Central memory CD8-positive, alpha-beta T cell (primary cell): Measurements from ENCODE around the gene H6PD.

ENCODE experiments used
- ATAC-seq: fragments of 150-1000 bp; cut with Tn5 transposase; replicated peaks from 2 replicates; pipeline ENCODE4 v1.10.0; 2022; ENCODE audit warnings: mild to moderate bottlenecking, moderate FRiP score, moderate number of reproducible peaks; ENCODE audit not compliant: poor library complexity, severe bottlenecking; ENCODE audit errors: extremely low read depth
- DNase-seq, 2 donors: peaks; one replicate each; pipeline ENCODE4 v3.0.0; 2021; ENCODE audit warnings: low spot score in 2 of 2
- H3K27ac Mint-ChIP-seq: one replicate; pipeline ENCODE4 v1.8.0; 2022; ENCODE audit warnings: low read depth, mild to moderate bottlenecking, moderate library complexity, mixed read lengths
- H3K27me3 Mint-ChIP-seq: one replicate; pipeline ENCODE4 v1.8.0; 2022; ENCODE audit warnings: mixed read lengths
- H3K36me3 Mint-ChIP-seq: one replicate; pipeline ENCODE4 v1.8.0; 2022; ENCODE audit warnings: mild to moderate bottlenecking, moderate library complexity, mixed read lengths; ENCODE audit not compliant: insufficient read depth
- H3K4me1 Mint-ChIP-seq: one replicate; pipeline ENCODE4 v1.8.0; 2022; ENCODE audit warnings: mixed read lengths
- H3K4me3 Mint-ChIP-seq: one replicate; pipeline ENCODE4 v1.8.0; 2022; ENCODE audit warnings: mild to moderate bottlenecking, moderate library complexity, mixed read lengths
- H3K9me3 Mint-ChIP-seq: one replicate; pipeline ENCODE4 v1.8.0; 2022; ENCODE audit warnings: mixed read lengths

H6PD gene

DNA sequence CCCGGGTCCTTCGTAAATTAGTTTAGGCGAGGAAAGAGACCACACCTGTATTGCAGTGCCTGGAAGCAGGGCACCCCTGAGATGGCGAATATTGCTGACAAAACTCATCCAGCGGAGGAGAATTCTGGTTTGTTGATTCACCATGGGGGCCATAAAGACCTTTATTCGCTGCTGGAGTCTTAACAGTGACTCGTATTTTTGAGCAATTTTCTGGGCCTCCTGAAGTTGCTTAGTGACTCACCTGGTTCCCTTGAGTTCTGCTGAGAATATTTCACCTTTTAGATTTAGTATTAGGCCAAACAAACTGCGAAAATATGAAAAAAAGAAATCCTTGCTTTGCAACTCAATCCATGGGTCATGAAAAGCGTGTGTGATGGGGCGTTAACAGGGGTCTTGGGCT, 20.6 kb upstream of the H6PD start:
- Mint-ChIP-seq H3K4me1 (no peaks in the 10 kb centered on the region), H3K36me3 (no peaks in the 10 kb centered on the region), H3K27me3 (peaks cover 35% of the 10 kb centered on the region), H3K9me3 (no peaks in the 10 kb centered on the region), H3K27ac (no peak overlapping the region), H3K4me3 (no peak overlapping the region)
- ATAC-seq (no peak), DNase-seq (no peak)

DNA sequence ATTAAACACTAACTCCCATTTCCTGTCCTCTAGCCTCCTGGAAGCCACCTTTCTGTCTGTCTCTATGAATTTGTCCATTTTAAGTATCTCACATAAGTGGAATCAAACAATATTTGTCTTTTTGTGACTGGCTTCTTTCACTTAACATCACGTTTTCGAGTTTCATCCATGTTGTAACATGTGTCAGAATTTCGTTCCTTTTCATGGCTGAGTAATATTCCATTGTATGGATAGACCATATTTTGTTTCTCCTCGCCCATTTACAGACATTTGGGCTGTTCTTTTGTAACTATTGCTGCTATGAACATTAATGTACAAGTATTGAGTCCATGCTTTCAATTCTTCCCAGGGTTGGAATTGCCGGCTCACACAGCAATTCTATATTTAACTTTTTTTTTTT, 15.7 kb upstream of the H6PD start:
- Mint-ChIP-seq H3K4me3 (no peak overlapping the region), H3K27ac (no peak overlapping the region), H3K9me3 (no peaks in the 10 kb centered on the region), H3K36me3 (no peaks in the 10 kb centered on the region), H3K4me1 (no peaks in the 10 kb centered on the region), H3K27me3 (peaks cover 9% of the 10 kb centered on the region)
- no peak for DNase-seq
- ATAC-seq: no peak

DNA sequence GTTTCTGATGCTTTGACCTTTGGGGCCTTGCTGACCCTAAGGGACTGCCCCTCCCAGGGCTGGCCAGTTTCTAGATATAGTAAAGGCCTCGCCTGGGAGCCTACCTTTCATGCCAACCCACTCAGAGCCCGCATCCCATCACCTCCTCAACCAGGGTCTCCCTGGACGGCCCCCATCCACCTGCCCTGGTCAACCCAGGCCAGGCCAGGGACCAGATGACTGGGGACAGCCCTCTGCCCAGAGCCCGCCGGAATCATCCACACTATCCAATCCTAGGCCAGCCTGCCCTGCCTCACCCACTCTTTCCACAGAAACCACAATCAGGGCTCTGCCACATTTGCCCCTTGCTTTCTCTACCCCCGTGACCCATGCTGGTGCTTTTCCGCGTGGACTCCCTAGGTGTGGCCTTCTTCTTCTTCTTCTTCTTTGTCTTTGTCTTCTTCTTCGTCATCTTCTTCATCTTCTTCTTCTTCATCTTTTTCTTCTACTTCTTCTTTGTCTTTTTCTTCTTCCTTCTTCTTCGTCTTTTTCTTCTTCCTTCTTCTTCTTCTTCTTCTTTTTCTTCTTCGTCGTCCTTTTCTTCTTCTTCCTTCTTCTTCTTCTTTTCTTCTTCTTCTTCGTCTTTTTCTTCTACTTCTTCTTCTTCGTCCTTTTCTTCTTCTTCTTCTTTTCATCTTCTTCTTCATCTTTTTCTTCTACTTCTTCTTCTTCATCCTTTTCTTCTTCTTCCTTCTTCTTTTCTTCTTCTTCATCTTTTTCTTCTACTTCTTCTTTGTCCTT, 11.5 kb upstream of the H6PD start:
- H3K4me1 Mint-ChIP-seq: no peaks in the 10 kb centered on the region
- ATAC-seq: no peak
- DNase-seq: no peak
- H3K36me3 Mint-ChIP-seq: no peaks in the 10 kb centered on the region
- peak overlapping the region; percentile 33 for H3K27ac Mint-ChIP-seq
- peaks cover 10% of the 10 kb centered on the region for H3K27me3 Mint-ChIP-seq
- H3K4me3 Mint-ChIP-seq: no peak overlapping the region
- no peaks in the 10 kb centered on the region for H3K9me3 Mint-ChIP-seq

DNA sequence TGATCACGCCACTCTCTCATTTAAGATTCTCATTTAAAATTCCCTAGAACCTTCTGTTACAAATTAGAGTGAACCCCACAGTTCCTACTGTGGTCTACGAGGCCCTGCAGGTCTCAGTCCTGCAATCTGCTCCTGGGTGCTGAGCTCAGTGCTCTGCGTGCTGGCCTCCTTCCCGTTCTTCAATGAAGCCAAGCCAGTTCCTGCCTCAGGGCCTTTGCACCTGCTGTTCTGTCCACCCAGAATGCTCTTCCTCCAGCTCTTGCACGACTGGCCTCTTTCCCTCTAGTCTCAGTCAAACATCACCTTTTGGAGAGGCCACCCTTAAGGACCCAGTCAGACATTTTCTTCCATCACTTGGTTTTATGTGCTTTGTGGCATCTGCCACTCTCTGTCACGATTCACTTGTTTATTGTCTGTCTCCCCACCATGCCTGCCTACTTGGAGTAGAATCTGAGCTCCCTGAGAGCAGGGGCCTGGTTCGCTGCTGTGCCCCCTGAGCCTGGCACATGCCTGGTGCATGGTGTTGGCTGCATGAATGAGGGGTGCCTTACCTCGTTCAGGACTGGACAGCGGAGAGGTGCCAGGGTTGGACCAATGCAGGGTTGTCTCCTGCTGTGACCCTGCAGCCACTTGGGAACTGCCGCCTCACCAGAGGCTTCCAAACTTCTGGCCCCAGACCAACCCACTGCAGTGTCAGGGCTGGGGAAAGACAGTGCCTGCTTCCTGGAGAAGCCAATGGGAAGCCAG, 9.7 kb upstream of the H6PD start:
- H3K9me3 Mint-ChIP-seq: no peaks in the 10 kb centered on the region
- no peak overlapping the region for H3K27ac Mint-ChIP-seq
- H3K36me3 Mint-ChIP-seq: no peaks in the 10 kb centered on the region
- H3K27me3 Mint-ChIP-seq: peaks cover 10% of the 10 kb centered on the region
- DNase-seq: no peak
- no peak for ATAC-seq
- H3K4me1 Mint-ChIP-seq: no peaks in the 10 kb centered on the region
- no peak overlapping the region for H3K4me3 Mint-ChIP-seq

DNA sequence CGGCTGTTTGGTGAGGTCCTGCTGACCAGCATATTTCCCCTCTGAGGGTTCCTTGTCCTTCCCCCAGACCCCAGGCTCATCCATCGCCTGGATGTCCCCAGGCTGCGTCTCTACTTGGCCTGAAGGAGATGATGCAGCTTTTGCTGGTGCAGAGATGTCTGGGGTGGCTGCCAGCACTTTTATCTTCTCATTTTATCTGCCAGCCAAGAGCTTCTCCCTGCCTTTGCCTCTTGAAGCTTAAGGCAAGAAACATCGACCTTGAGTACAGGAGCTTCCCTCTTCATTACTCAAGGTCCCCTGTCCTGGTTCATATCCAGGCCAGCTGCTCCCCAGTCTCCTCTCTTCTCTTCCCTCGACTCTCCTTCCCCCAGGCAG, 9.2 kb upstream of the H6PD start:
- peaks cover 10% of the 10 kb centered on the region for H3K27me3 Mint-ChIP-seq
- H3K36me3 Mint-ChIP-seq: no peaks in the 10 kb centered on the region
- no peak overlapping the region for H3K4me3 Mint-ChIP-seq
- no peaks in the 10 kb centered on the region for H3K4me1 Mint-ChIP-seq
- no peaks in the 10 kb centered on the region for H3K9me3 Mint-ChIP-seq
- no peak overlapping the region for H3K27ac Mint-ChIP-seq
- ATAC-seq (no peak), DNase-seq (no peak)

DNA sequence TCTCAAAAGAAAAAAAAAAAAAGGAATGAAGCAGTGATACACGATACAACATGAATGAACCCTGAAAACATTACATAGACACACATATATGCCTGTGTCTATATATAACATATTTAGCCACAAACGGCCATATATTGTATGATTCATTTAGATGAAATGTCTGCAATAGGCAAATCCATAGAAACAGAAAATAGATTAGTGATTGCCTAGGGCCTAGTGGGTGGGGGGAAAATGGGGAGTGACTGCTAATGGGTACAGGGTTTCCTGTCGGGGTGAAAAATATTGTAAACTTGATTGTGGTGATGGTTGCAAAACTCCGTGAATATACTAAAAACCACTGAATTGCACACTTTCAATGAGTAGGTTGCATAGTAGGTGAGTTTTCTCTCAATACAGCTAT, 6.0 kb upstream of the H6PD start:
- no peaks in the 10 kb centered on the region for H3K4me1 Mint-ChIP-seq
- DNase-seq (no peak), ATAC-seq (no peak)
- H3K9me3 Mint-ChIP-seq: no peaks in the 10 kb centered on the region
- H3K4me3 Mint-ChIP-seq: no peak overlapping the region
- H3K27ac Mint-ChIP-seq: no peak overlapping the region
- peaks cover 10% of the 10 kb centered on the region for H3K27me3 Mint-ChIP-seq
- H3K36me3 Mint-ChIP-seq: no peaks in the 10 kb centered on the region

DNA sequence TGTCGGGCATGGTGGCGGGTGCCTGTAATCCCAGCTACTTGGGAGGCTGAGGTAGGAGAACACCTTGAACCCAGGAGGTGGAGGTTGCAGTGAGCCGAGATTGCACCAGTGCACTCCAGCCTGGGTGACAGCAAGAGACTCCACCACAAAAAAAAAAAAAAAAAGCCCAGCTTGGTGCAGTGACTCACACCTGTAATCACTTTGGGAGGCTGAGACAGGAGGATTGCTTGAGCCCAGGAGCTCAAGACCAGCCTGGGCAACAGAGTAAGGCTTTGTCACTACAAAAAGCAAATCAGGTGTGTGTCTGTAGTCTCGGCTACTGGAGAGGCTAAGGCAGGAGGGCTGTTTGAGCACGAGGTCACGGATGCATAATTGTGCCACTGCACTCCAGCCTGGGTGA, 5.0 kb upstream of the H6PD start:
- H3K27ac Mint-ChIP-seq: no peak overlapping the region
- peaks cover 10% of the 10 kb centered on the region for H3K27me3 Mint-ChIP-seq
- DNase-seq: no peak
- peaks cover 7% of the 10 kb centered on the region for H3K4me1 Mint-ChIP-seq
- no peak overlapping the region for H3K4me3 Mint-ChIP-seq
- H3K9me3 Mint-ChIP-seq: no peaks in the 10 kb centered on the region
- H3K36me3 Mint-ChIP-seq: peaks cover 2% of the 10 kb centered on the region
- no peak for ATAC-seq

DNA sequence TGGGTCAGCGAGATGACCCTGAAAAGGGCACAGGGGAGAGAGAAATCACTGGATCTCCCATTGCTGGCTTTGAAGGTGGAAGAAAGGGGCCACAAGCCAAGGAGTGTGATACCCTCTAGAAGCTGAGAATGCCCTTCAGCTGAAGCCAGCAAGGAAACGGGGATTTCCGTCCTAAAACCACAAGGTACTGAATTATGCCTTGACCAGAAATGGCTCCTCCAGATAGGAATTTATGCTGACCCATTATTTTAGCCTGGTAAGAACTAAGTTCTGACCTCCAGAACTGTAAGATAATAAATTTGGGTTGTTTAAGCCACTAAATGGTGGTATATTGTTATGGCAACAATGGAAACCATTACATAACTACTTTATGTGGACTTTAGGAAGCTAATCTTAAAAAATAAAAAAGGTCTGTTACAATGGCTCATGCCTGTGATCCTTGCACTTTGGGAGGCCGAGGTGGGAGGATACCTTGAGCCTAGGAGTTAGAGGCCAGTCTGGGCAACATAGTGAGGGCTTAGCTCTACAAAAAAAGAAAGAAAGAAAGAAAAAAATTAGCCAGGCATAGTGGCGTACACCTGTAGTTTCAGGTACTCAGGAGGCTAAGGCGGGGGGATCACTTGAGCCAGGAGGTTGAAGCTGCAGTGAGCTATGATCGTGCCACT, 3.6 kb upstream of the H6PD start:
- Mint-ChIP-seq H3K4me1 (peaks cover 7% of the 10 kb centered on the region), H3K36me3 (peaks cover 2% of the 10 kb centered on the region), H3K9me3 (no peaks in the 10 kb centered on the region), H3K4me3 (no peak overlapping the region), H3K27me3 (peaks cover 2% of the 10 kb centered on the region), H3K27ac (no peak overlapping the region)
- ATAC-seq (no peak), DNase-seq (no peak)

DNA sequence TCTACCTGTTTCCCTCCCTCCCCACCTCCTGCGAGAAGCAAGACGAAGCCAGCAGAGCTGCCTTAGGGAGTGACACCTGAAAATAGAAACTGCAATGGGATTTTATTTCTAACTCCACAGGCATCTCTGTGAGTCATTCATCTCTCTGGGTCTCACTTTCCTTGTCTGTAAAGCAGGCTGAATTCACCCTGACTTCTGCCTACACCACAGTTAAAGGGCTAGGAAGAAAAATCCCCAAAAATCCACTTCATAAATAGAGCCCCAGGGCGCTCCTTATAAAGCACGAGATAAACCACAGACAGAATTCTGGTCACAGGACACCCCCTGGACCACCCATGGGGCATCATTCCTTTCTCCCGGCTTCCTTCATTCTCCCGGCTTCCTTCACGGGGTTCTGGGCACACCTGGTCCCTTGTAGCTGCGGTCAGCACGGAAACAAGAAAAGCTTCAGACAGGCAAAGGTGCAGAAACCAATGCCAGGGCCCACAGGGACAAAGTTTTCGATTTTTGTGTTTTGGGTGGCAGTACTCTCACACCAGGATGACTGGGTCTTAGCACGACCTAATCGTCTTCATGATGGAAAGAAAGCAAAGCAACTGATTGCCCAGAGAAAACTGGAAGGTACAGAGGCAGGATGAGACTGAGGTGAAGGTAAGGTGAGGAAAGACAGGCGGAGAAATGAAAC, 2.8 kb upstream of the H6PD start:
- peaks cover 7% of the 10 kb centered on the region for H3K4me1 Mint-ChIP-seq
- DNase-seq (no peak), ATAC-seq (no peak)
- H3K9me3 Mint-ChIP-seq: no peaks in the 10 kb centered on the region
- no peaks in the 10 kb centered on the region for H3K27me3 Mint-ChIP-seq
- H3K27ac Mint-ChIP-seq: no peak overlapping the region
- H3K4me3 Mint-ChIP-seq: no peak overlapping the region
- H3K36me3 Mint-ChIP-seq: peaks cover 2% of the 10 kb centered on the region

DNA sequence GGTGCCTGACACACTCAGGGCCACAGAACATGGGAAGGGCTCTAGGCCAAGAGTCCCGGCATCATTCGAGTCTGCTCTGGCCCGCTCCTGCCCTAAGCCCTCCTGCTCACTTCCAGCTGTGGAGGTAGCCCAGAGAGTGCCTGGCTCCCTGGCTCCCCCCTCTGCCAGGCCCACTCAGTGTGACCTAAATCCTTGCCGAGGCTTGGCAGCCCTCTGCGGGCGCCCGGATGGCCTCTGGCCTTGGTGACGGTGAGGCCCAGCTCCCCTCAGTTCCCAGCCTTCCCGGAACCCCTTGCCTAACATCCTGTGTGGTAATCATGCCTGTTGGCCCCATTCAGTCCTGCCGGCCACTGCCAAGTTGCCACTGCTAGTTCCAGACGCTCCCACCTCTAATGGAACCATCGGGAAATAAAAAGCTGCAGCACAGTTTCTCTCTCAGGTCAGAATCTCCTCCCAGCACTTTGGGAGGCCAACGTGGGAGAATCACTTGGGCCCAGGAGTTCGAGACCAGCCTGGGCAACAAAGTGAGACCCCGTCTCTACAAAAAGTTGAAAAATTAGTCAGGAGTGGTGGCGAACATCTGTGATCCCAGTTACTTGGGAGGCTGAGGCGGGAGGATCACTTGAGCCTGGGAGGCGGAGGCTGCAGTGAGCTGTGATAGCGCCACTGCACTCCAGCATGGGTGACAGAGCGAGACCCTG, 1.2 kb upstream of the H6PD start:
- H3K27me3 Mint-ChIP-seq: no peaks in the 10 kb centered on the region
- ATAC-seq: no peak
- no peak for DNase-seq
- H3K36me3 Mint-ChIP-seq: peaks cover 2% of the 10 kb centered on the region
- peaks cover 19% of the 10 kb centered on the region for H3K4me1 Mint-ChIP-seq
- H3K9me3 Mint-ChIP-seq: no peaks in the 10 kb centered on the region
- H3K27ac Mint-ChIP-seq: peak overlapping the region; percentile 98
- peak overlapping the region; percentile 98 for H3K4me3 Mint-ChIP-seq

DNA sequence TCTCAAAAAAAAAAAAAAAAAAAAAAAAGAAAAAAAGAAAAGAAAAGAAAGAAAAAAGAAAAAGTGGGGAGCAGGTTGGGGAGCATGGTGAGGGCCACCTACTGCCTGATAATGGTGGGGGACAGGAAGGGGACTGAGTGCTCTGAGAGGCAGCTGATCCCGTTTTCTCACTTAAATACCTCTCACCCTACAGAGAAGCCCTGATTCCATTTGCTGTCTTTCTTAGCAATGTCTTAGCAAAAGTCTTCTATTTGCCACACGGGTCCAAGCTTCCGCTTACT, 692 bp upstream of the H6PD start:
- Mint-ChIP-seq H3K4me3 (peak overlapping the region; percentile 98), H3K4me1 (peaks cover 24% of the 10 kb centered on the region), H3K27me3 (no peaks in the 10 kb centered on the region), H3K9me3 (no peaks in the 10 kb centered on the region), H3K36me3 (peaks cover 2% of the 10 kb centered on the region), H3K27ac (peak overlapping the region; percentile 98)
- no peak for DNase-seq
- no peak for ATAC-seq

DNA sequence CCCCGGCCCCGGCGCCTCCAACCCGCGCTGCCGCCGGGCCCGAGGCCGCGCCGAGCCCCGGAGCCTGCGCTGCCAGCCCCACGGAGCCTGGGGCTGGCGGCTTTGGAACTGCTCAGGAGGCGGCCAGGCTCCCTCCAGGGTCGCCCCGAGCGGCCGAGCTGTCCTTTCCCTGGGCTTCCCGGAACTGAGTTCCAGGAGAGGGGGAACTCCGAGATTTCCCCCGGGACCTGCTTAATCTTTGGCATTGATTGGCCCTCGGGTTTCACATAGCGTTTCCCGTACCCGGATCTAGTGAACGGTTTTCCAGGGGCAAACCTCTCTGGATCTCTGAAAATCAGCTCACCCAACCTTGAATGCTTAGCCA, 504 bp downstream of the H6PD start:
- Mint-ChIP-seq H3K9me3 (no peaks in the 10 kb centered on the region), H3K4me3 (peak overlapping the region; percentile 98), H3K27me3 (no peaks in the 10 kb centered on the region), H3K36me3 (peaks cover 2% of the 10 kb centered on the region), H3K4me1 (peaks cover 36% of the 10 kb centered on the region), H3K27ac (no peak overlapping the region)
- no peak for ATAC-seq
- DNase-seq: no peak
